GM04503 (cell line): Measurements from ENCODE around the gene CDK5RAP2.
"Not testable (repeated sequence)": the region's sequence is repeated elsewhere in the genome, so short reads cannot be mapped to it uniquely, and the experiment has no call there.

Source experiments
- DNase-seq: peaks from one replicate; pipeline ENCODE4 v3.0.0-alpha.2; 2012; ENCODE audit warnings: low read depth

Gene CDK5RAP2

DNA sequence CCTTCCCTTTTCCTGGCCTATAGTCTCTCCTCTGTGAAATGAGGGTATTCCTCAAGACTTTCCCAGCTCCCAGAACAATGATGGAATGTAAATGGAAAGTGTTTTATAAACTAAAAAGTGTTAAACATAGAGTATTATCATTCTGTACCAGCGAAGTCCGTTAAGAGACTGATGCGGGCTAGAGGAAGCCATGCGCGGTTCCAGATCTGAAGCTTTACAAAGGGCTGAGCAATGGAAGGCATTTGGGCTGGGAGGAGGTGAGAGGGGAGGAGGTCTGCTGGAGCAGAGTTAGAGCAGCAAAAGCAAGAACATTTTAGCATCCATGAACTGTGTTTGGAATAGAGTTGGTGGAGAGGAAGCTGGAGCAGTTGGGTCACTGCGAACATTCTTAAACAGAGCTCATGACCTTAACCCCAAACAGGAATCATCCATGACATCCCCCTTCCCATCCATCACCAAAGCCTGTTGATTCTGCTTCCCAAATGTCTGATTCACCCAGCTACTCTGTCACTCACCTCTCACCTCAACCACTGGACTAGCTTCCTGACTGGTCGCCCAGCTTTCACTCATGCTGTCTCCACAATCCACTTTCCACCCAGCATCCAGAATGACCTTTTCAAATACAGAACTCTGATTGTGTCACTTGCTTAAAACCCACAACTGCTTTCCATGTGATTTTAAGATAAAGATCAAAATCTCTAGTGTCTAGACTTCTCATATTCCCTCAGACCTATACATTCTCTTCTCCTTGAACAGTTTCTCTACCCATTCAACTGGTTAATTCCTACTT lies 37.1 kb downstream of the CDK5RAP2 start:
- no peak for DNase-seq

DNA sequence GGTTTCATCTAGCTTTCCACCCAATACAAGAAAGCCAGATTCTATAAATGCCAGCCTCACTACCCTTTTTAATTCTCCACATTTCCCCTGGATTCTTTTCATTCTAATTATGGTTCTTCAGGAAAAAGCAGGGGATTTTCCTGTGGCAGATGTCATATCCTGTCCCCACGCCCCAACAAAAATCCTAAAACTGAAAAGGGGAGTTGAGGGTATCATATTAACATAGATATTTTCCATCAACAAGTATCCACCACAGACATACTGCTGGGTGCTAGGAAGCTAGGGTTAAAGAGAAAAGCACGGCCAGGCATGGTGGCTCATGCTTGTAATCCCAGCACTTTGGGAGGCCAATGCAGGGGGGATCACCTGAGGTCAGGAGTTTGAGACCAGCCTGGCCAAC lies 38.0 kb downstream of the CDK5RAP2 start:
- no peak for DNase-seq

DNA sequence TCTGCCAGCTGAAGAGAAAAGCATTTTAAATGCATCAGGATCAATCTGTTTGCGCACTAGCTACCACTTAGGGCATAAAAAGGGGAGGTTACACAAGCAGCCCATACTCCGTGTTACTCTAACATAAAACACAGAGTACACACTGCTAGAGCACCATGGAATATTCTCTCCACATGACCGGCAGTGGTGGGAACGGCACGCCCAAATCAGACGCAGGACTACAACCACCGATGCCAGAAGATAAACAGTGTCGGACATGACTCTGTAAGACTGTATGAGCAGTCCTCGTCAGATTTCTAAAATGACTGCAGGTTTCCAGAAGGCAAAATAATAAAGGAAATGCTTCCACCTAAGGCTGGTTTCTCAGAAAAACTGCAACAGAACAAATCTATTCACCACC lies 40.0 kb downstream of the CDK5RAP2 start:
- no peak for DNase-seq

DNA sequence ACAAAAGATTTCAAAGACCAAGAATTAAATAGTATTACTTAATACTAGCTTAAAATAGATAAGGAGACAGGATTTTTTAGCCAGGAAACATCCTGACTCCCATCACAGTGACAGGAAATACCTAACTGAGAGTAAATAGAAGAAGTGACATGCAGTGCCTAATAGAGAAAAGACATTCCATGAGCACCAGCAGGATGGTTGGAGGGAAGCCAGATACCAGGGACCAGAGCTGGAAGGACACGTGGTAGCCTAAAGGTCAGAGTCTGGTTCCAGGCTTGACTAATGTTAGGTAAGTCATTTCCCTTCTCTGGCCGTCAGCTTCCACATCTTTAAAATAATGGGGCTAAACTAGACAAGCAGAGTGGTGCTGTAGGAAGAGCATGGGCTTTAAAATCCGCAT lies 41.6 kb downstream of the CDK5RAP2 start:
- DNase-seq: no peak

DNA sequence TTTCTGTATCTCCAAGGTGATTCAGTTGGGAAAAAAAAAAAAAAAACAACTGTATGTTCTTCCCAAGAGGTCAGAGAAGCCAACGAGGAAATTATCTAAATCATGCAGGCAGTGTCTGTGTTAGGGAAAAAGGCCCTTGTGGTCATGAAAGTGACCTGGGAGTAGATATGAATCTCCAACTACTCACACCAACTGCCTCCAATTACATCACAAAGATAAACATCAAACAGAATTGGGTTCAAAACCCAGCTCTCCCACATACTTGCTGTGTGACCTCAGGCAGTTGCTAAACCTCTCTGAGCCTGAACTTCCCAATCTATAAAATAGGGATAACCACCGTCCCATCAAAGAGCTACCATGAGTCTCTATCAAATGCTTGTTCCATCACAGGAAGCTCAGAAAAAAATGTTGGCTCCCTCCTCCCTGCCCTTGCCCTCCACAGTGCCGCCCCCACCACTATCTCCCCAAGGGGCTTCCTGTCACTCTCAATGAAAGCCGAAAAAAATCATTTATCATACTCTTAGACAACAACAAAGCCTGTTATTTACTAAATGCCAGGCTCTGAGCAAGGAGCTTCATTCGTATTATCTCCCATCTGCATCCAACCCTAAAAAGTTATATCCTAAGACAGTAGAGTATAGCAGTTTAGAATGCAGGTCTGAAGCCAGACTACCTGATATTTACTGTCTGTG lies 42.9 kb downstream of the CDK5RAP2 start:
- DNase-seq: no peak

DNA sequence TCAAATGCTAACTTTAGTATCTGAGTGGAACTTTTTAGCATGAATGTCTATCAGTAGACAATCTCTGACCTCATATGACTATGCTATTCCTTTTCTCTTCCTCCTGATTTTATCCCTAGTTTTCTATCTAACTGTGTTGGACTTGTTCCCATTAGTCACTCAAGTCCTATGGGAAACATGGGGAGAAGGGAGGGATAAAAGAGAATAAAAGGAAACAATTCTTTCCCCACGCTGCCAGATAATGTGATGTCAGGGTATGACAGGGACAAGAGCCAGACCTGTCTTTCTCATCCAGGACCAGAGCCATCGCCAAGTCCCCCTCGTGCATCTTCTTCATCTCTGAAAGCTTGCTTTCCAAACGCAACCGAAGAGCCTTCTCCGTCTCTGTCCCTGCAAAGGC lies 43.9 kb downstream of the CDK5RAP2 start:
- no peak for DNase-seq

DNA sequence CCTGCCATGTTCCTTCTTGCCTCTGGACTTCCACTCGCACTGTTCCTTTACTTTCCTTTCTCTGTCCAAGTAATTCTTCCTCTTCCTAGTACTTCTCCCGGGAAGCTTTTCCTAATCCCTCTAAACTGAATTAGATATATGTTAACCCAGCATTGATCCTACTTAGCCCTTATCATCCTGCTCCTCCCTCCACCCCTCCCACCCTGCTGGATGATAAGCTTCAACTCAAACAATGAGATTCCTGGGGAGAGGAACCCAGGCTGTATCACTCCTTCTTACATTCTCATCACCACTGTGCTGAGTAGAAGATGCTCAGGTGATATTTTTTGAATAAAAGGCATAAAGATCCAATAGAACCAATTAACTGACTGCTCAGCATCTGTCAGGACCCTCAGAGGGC lies 45.7 kb downstream of the CDK5RAP2 start:
- DNase-seq: no peak

DNA sequence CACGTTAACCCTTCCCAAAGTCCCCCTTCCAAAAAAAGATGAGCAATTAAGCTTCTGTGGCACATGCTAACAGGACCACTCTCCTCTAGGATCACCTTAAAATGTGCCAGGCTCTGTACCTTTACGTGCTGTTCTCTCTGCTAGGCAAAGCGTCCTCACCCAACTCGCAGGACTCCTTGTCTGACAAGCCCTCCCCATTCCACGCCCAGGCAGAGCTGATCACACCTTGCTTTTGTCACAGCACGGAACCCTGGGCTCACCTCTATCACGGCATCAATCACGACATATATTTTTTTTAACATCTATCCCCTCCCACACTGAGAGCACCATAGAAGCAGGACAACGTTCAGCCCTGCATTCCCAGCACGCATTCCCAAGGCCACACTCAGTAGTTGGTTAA lies 47.1 kb downstream of the CDK5RAP2 start:
- no peak for DNase-seq

DNA sequence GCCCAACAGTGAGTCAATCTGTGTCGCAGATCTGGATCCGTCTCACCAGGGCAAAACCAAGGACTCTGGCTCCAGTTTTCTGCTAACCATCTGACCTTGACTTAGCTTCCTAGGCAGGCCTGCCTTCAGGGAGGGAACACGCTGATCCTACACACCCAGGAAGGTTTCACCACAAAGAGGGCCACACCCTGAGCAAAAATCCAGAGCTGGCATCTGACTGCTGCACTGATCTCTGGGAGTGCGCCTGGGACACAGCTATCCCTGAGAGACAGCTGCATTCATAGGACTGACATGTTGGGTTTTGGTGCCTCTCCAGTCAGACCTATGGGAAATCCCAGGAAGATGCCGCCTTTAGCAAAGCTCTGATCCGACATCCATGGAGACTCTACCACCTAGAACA lies 47.5 kb downstream of the CDK5RAP2 start:
- DNase-seq: peak; percentile 47

DNA sequence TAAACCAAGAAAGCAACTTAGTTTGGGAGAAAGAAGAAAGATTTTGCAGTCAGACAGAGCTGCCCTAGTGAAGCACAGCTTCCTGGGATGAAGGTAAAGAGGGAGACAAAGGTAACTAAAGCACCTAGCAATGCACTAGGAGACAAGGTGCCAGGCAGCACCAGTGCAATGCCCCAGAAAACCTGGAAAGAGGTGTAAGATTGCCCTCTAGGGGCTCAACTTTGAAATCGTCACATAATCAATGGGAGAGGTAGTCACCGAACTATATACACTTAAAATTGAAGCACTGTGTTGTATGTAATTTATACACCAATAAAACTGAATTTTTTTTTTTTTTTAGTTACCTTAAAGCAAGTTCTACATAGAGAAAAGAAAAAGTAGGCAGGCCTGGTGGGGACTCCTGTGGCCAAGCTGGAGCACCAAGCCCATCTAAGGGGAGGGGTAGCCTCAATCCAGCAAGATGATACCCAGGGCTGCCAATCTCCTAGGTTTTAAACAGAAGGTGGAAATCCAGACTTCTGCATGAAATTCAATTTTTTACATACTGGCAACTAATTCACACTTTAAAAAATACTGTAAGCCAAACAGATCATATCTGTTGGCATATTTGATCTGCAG lies 48.2 kb downstream of the CDK5RAP2 start:
- no peak for DNase-seq

DNA sequence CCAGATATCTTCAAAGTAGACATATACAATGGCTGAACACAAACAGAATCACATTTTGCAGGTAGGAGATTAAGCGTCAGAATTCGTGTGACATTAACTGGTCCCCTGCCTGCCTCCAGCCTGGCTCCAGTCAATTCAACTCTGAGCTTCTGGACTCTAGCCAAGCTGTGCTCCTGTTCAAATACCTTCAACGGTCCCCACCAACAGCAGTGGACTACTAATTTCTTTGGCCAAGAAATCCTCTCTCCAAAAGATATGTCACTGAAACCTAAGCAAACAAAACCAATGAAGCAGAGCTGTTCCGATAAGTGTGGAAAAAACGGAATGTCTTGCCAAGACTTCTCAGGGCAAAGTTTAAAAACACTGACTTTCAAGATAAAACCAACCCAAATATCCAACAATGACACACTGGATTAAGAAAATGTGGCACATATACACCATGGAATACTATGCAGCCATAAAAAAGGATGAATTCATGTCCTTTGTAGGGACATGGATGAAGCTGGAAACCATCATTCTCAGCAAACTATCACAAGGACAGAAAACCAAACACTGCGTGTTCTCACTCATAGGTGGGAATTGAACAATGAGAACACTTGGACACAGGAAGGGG lies 49.6 kb downstream of the CDK5RAP2 start:
- DNase-seq: not testable (repeated sequence)

DNA sequence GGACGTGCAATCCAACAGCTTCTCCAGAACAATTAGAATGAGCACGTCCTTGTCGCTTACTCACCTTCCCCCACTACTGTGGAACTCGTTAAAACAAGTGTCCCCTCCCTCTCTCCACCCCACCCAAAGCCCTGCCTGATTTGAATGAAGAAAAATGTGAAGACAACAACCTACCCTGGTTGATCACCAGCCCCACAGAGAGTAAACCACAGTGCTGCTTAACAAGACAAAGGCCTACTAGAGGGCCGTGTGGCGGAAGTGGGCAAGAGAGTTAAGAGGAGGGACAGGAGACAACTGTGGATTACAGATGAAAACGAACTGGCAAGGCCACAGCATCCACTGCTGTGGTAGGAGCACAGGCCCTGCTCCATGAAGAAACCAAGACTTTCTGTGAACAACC lies 51.1 kb downstream of the CDK5RAP2 start:
- DNase-seq: no peak

DNA sequence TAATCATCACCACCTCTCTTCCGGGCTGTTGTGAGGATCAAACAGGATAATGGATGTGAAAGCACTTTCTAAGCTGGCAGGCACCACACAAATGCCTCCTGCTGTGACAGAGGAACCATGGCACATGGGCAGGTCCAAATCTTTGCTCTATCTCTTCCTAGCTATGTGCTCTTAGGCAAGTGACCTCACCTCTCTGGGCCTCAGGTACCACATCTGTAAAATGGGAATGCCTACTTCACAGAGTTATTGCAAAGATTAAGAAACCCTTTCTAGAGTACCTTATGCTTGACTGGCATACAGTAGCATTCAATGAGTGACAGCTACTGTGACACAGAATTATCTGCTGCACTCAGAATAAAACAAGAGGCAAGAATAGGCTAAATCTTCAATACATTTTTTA lies 51.6 kb downstream of the CDK5RAP2 start:
- DNase-seq: no peak

DNA sequence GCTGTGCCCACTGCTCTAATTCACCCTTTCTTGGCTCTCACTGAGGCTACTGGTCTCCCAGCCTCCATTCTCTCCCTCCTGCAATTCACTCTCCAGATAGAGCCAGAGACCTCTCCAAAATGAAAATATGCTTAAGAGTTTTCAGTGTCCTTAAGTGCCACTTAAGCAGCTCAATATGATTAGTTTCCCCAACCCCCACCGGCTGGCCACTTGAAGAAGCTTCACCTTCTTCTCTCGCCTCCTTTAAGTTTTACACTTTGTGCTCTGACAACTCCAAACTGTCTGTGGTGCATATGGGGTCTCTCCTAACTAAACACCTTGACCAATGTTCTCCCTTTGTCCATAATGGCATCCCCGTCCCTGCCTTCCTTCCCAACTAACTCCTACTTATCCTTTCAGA lies 53.4 kb downstream of the CDK5RAP2 start:
- DNase-seq: no peak

DNA sequence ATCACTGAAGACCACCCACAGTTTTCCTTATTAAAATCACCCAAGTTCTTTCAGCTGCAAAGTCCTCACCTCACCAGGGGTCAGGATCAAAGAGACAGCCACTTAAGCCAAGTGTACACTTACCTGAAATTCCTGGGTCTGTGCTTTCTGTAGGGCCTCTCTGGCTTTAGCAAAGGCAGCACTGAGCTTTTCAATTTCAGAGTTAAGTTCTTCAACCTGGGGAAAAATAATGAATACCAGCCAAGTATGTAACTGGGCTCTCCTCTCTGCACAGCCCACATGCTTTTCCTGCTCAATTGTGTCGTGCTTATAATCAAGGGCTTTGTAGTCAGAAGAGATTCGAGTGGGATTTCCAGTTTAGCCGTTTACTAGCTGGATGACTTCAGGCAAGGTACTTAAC lies 55.1 kb downstream of the CDK5RAP2 start:
- no peak for DNase-seq

DNA sequence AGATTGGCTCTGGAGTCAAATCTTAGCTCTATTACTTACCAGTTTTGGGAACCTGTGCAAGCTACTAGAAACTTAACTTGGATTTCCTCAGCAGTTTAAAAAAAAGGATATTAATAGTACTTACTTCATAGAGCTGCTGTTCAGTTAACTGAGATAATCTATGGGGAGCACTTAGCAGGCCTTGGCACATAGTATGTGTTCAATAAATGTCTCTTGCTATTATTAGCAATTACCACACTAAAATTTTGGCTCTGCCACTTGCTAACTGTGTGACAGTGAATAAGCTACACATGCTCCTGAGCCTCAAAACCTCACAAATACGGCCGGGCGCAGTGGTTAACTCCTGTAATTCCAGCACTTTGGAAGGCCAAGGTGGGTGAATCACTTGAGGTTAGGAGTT lies 55.9 kb downstream of the CDK5RAP2 start:
- no peak for DNase-seq

DNA sequence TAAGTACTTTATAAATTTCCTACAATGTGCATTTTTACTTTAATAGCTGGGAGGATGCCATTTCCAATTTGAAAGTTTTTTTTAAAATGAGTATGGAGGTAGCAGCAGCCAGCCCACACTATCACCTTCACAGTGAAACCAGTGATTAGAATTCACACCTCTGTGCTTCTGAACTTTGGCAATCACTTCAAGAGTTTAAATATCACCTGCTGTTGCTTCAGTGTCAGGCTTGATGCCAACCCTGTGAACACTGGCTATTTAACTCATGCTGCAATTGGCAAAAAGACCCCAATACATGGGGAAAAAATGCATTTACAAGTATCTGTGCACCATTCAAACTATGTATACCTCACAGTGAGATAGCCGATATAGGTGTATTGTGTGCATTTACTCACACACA lies 57.4 kb downstream of the CDK5RAP2 start:
- no peak for DNase-seq

DNA sequence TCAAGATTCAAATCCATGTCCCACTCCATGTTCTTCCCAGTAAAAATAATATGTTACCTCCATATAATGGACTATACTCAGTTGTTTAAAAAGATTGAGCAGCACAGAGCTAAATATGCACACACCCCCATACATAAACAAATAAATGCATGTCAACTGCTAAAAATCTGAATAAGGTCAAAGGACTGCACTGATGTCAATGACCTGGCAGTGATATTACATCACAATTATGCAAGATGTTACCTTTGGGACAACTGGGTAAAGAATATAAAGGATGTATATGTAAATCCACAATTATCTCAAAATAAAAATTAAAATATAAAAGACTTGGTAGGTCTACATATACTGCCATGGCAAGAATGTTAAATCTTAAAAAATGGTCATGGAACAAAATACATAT lies 57.9 kb downstream of the CDK5RAP2 start:
- DNase-seq: no peak

DNA sequence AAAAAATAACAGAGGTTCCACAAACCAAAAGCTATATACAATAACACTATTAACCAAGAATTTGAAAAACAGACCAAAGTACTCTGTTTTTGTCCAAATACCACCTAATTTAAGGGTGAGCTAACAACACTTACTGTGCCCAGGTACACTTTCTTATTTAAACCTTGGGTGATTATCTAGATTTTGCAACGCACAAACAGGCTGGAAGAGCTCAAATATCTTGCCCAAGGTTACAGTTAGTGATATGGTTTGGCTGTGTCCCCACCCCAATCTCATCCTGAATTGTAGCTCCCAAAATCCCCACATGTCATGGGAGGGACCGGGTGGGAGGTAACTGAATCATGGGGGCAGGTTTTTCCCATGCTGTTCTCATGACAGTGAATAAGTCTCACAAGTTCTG lies 58.9 kb downstream of the CDK5RAP2 start:
- no peak for DNase-seq

DNA sequence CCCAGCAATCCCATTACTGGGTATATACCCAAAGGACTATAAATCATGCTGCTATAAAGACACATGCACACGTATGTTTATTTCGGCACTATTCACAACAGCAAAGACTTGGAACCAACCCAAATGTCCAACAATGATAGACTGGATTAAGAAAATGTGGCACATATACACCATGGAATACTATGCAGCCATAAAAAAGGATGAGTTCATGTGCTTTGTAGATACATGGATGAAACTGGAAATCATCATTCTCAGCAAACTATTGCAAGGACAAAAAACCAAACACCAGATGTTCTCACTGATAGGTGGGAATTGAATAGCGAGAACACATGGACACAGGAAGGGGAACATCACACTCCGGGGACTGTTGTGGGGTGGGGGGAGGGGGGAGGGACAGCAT lies 64.0 kb downstream of the CDK5RAP2 start:
- not testable (repeated sequence) for DNase-seq

DNA sequence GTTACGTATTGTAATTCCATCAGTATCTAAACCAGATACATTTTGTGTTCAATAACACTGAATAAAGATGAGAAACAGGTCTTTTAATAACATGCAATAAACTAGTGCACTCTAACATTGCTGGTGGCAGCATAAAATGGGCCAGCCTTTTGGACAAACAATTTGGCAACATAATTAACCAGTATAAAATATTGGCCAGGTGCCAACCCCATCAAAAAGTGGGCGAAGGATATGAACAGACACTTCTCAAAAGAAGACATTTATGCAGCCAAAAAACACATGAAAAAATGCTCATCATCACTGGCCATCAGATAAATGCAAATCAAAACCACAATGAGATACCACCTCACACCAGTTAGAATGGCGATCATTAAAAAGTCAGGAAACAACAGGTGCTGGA lies 64.5 kb downstream of the CDK5RAP2 start:
- DNase-seq: not testable (repeated sequence)

DNA sequence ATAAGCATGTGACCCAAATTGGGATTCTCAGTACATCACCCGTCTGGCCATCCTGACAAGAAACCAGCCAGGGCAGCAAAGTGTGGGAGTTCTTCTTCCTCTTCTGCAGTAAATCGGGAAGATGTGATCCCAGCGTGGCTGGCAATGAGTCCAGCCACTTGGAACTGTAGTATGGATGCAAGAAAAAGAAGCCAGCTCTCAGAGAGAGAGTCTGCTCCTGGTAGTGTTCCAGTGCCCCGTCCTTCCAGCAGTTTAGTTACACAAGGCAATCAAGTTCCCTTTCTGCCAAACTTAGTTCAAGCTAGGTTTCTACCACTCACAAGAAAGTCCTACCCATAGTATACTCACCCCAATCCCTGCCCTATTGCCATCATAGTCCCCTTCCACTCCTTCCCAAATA lies 65.6 kb downstream of the CDK5RAP2 start:
- no peak for DNase-seq

DNA sequence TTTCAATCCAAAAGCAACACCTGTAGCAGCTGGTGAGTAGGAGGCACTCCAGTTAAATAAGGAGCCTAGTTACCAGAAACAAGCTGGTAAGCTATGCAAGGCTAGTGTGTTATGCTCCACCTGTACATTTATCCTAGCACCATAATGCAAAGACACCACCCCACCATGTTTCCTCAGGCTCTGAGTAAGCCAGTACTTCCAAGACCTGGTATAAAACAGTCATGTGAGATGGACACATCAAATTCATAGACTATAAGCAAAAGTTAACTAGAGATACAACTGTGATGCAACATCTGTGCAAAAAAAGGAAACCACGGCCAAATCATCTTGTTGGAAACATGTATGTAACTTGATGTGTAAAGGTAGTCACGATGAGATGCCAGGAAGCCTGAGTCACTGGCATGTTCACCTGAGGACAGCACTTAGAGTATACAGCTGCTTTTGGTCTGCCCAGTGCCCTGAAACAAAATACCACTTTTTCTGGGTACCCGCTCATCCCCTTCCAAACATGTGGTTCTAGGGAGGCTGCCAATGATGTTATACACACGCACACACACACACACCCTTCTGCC lies 66.1 kb downstream of the CDK5RAP2 start:
- DNase-seq: no peak
